Thyroid gland (tissue), 4 donors: ENCODE results near the gene HNRNPA3. TPM values are rescaled to one million over a fixed set of nuclear protein-coding genes. Genes with fewer than 3 reads are reported as not detected.

Experiments
- DNase-seq, 2 donors: peaks; one replicate each; pipeline ENCODE4 v3.0.0-alpha.2; 2019
- H3K27ac ChIP-seq, 3 donors: fragments of 200-600 bp; sonication (generic); 1 replicate in 2 of 3; 2 replicates in 1 of 3; pipeline ENCODE4 v1.5.1; 2016 to 2019; ENCODE audit warnings: mild to moderate bottlenecking in 1 of 3, moderate library complexity in 1 of 3
- H3K27me3 ChIP-seq: fragments of 200-600 bp; sonication (generic); one replicate; pipeline ENCODE4 v1.5.1; 2019
- H3K36me3 ChIP-seq, 2 donors: fragments of 200-600 bp; sonication (generic); one replicate each; pipeline ENCODE4 v1.5.1; 2016 to 2019
- H3K4me1 ChIP-seq, 2 donors: fragments of 200-600 bp; sonication (generic); one replicate each; pipeline ENCODE4 v1.5.1; 2017 to 2019
- H3K4me3 ChIP-seq, 3 donors: fragments of 200-600 bp; sonication (generic); replicated peaks in 1 of 3; 1 replicate in 2 of 3; 2 replicates in 1 of 3; pipeline ENCODE4 v1.5.1; 2016; ENCODE audit warnings: mild to moderate bottlenecking in 1 of 3
- H3K9me3 ChIP-seq: fragments of 200-600 bp; sonication (generic); one replicate; pipeline ENCODE4 v1.5.1; 2017
- CTCF ChIP-seq, 6 experiments: fragments of 200-600 bp in 3 of 6; fragments of 450-650 bp in 3 of 6; sonication (generic) in 3 of 6; IDR thresholded peaks; one replicate each; pipeline ENCODE4 v1.5.1; 2016 to 2019; ENCODE audit warnings: antibody characterized with exemption in 6 of 6, mild to moderate bottlenecking in 2 of 6, inconsistent platforms in 1 of 6, moderate library complexity in 1 of 6
- POLR2A ChIP-seq, 2 donors: fragments of 450-650 bp; IDR thresholded peaks; one replicate each; pipeline ENCODE4 v1.6.1; 2017; ENCODE audit warnings: antibody characterized with exemption in 2 of 2, mild to moderate bottlenecking in 2 of 2, moderate library complexity in 1 of 2
- WGBS, 2 donors: methylation state at CpG; one replicate each; pipeline ENCODE4 v1.1.5; 2017; 5-methylcytosine and 5-hydroxymethylcytosine counted together
- intact Hi-C: fragments of 100-400 bp; cut with DNase I; formaldehyde crosslinking; loops from one replicate; pipeline ENCODE4 v1.15.1; 2023
- total RNA-seq, 4 donors: library from RNA; depleted of rRNA; stranded (reverse); fragments of >200 nt; gene quantifications; one replicate each; pipeline ENCODE4 v1.2.3, GENCODE V29; 2016

Gene HNRNPA3
- total RNA-seq, 4 donors from 2014 or later: 80.3 to 115 (median 82.3) TPM

- no peak for DNase-seq
- 82 to 84% methylated on average over 3 of the region's 3 CpGs for WGBS, 2 donors
- Histone ChIP-seq H3K27me3 (no peaks in the 10 kb centered on the region), H3K9me3 (no peaks in the 10 kb centered on the region), H3K36me3 (peaks cover 0 to 4% of the 10 kb centered on the region in 2 donors), H3K4me3 (no peak overlapping the region), H3K4me1 (peaks cover 83 to 93% of the 10 kb centered on the region in 2 donors), H3K27ac (peak overlapping the region in 2 of 3 donors; percentile 31 to 64)
- TF ChIP-seq CTCF (IDR thresholded peaks at IDR 0.05): no peak
- no peak for TF ChIP-seq POLR2A (IDR thresholded peaks at IDR 0.05)
- intact Hi-C loops: no loop called here
Measured at GRCh38 chr2:177251165-177251542, 38.6 kb downstream of the HNRNPA3 start.

- Histone ChIP-seq H3K27me3 (no peaks in the 10 kb centered on the region), H3K4me3 (no peak overlapping the region), H3K4me1 (peaks cover 84 to 93% of the 10 kb centered on the region in 2 donors), H3K36me3 (peaks cover 0 to 4% of the 10 kb centered on the region in 2 donors), H3K27ac (peak overlapping the region in 2 of 3 donors; percentile 39 to 64), H3K9me3 (no peaks in the 10 kb centered on the region)
- TF ChIP-seq CTCF (IDR thresholded peaks at IDR 0.05) (no peak), POLR2A (IDR thresholded peaks at IDR 0.05) (no peak)
- whole genome bisulfite sequencing, 2 donors: 82 to 85% methylated on average over 5 of the region's 5 CpGs
- intact Hi-C loops: no loop called here
- no peak for DNase-seq
Measured at GRCh38 chr2:177252808-177253531, 40.4 kb downstream of the HNRNPA3 start.

GRCh38 chr2:177253704-177254103 is 41.1 kb downstream of the HNRNPA3 start:
- Histone ChIP-seq H3K4me1 (peaks cover 84 to 90% of the 10 kb centered on the region in 2 donors), H3K27ac (peak overlapping the region in 1 of 3 donors; percentile 71), H3K4me3 (no peak overlapping the region), H3K36me3 (peaks cover 0 to 4% of the 10 kb centered on the region in 2 donors), H3K9me3 (no peaks in the 10 kb centered on the region), H3K27me3 (no peaks in the 10 kb centered on the region)
- intact Hi-C loops: no loop called here
- 85 to 92% methylated on average over 3 of the region's 3 CpGs for WGBS, 2 donors
- TF ChIP-seq POLR2A (IDR thresholded peaks at IDR 0.05) (no peak), CTCF (IDR thresholded peaks at IDR 0.05) (no peak)
- DNase-seq: no peak

- intact Hi-C loops: no loop called here
- H3K27ac ChIP-seq: peak overlapping the region in 1 of 3 donors; percentile 71
- H3K27me3 ChIP-seq: no peaks in the 10 kb centered on the region
- 68 to 73% methylated on average over 11 of the region's 11 CpGs for WGBS, 2 donors
- peaks cover 0 to 4% of the 10 kb centered on the region in 2 donors for H3K36me3 ChIP-seq
- H3K4me1 ChIP-seq: peaks cover 87 to 92% of the 10 kb centered on the region in 2 donors
- TF ChIP-seq POLR2A (IDR thresholded peaks at IDR 0.05) (no peak), CTCF (IDR thresholded peaks at IDR 0.05) (peak in 2 of 6 experiments; percentile 12 to 32)
- no peaks in the 10 kb centered on the region for H3K9me3 ChIP-seq
- no peak for DNase-seq
- no peak overlapping the region for H3K4me3 ChIP-seq
Measured at GRCh38 chr2:177254433-177255226, 42.0 kb downstream of the HNRNPA3 start.

- intact Hi-C loops: no loop called here
- no peak for TF ChIP-seq POLR2A (IDR thresholded peaks at IDR 0.05)
- TF ChIP-seq CTCF (IDR thresholded peaks at IDR 0.05): no peak
- no peak for DNase-seq
- no peaks in the 10 kb centered on the region for H3K27me3 ChIP-seq
- H3K27ac ChIP-seq: peak overlapping the region in 2 of 3 donors; percentile 39 to 71
- H3K4me3 ChIP-seq: no peak overlapping the region
- no peaks in the 10 kb centered on the region for H3K9me3 ChIP-seq
- 69 to 78% methylated on average over 2 of the region's 2 CpGs for WGBS, 2 donors
- H3K4me1 ChIP-seq: peaks cover 88 to 95% of the 10 kb centered on the region in 2 donors
- H3K36me3 ChIP-seq: peaks cover 0 to 4% of the 10 kb centered on the region in 2 donors
Measured at GRCh38 chr2:177255227-177255601, 42.6 kb downstream of the HNRNPA3 start.
